Measurements from ENCODE around the gene NEK1. TPM values are rescaled to one million over a fixed set of nuclear protein-coding genes. Genes with fewer than 3 reads are reported as not detected.

NEK1 gene
- total RNA-seq, 1 donor from 2014 or later = 13.0 TPM

GRCh38 chr4:169398316-169398715, 214.1 kb downstream of the NEK1 start:
- Mint-ChIP-seq H3K4me1 (peaks cover 15% of the 10 kb centered on the region), H3K36me3 (ENCODE audit: low read depth) (peaks cover 3% of the 10 kb centered on the region), H3K4me3 (no peak overlapping the region), H3K9me3 (no peaks in the 10 kb centered on the region), H3K27me3 (ENCODE audit: low read depth) (no peaks in the 10 kb centered on the region), H3K27ac (ENCODE audit: unreplicated experiment) (no peak overlapping the region)
- DNase-seq (ENCODE audit: low read depth, low spot score) = no peak
- no peak for TF ChIP-seq CTCF (conservative IDR thresholded peaks at IDR 0.05)

GRCh38 chr4:169397762-169398161, 214.6 kb downstream of the NEK1 start:
- no peak for DNase-seq (ENCODE audit: low read depth, low spot score)
- Mint-ChIP-seq H3K9me3 (no peaks in the 10 kb centered on the region), H3K27me3 (ENCODE audit: low read depth) (no peaks in the 10 kb centered on the region), H3K27ac (ENCODE audit: unreplicated experiment) (no peak overlapping the region), H3K4me3 (no peak overlapping the region), H3K4me1 (peaks cover 15% of the 10 kb centered on the region), H3K36me3 (ENCODE audit: low read depth) (peaks cover 3% of the 10 kb centered on the region)
- no peak for TF ChIP-seq CTCF (conservative IDR thresholded peaks at IDR 0.05)

- Mint-ChIP-seq H3K27me3 (ENCODE audit: low read depth) (no peaks in the 10 kb centered on the region), H3K9me3 (peaks cover 18% of the 10 kb centered on the region), H3K4me3 (no peak overlapping the region), H3K4me1 (no peaks in the 10 kb centered on the region), H3K36me3 (ENCODE audit: low read depth) (peaks cover 8% of the 10 kb centered on the region), H3K27ac (ENCODE audit: unreplicated experiment) (no peak overlapping the region)
- no peak for DNase-seq (ENCODE audit: low read depth, low spot score)
- TF ChIP-seq CTCF (conservative IDR thresholded peaks at IDR 0.05) = no peak
These were observed 227.0 kb downstream of the NEK1 start for GRCh38 chr4:169385376-169385775.

- Mint-ChIP-seq H3K4me3 (no peak overlapping the region), H3K27me3 (ENCODE audit: low read depth) (no peaks in the 10 kb centered on the region), H3K9me3 (peaks cover 20% of the 10 kb centered on the region), H3K4me1 (no peaks in the 10 kb centered on the region), H3K27ac (ENCODE audit: unreplicated experiment) (no peak overlapping the region), H3K36me3 (ENCODE audit: low read depth) (peaks cover 10% of the 10 kb centered on the region)
- no peak for DNase-seq (ENCODE audit: low read depth, low spot score)
- TF ChIP-seq CTCF (conservative IDR thresholded peaks at IDR 0.05) = no peak
These were observed 227.6 kb downstream of the NEK1 start for GRCh38 chr4:169384779-169385178.

- Mint-ChIP-seq H3K36me3 (ENCODE audit: low read depth) (peaks cover 12% of the 10 kb centered on the region), H3K27ac (ENCODE audit: unreplicated experiment) (no peak overlapping the region), H3K4me3 (no peak overlapping the region), H3K4me1 (no peaks in the 10 kb centered on the region), H3K9me3 (peaks cover 26% of the 10 kb centered on the region), H3K27me3 (ENCODE audit: low read depth) (no peaks in the 10 kb centered on the region)
- TF ChIP-seq CTCF (conservative IDR thresholded peaks at IDR 0.05) = no peak
- DNase-seq (ENCODE audit: low read depth, low spot score) = no peak
These were observed 228.7 kb downstream of the NEK1 start for GRCh38 chr4:169383724-169384123.

GRCh38 chr4:169379688-169380087, 232.7 kb downstream of the NEK1 start:
- Mint-ChIP-seq H3K9me3 (peaks cover 29% of the 10 kb centered on the region), H3K4me1 (no peaks in the 10 kb centered on the region), H3K27ac (ENCODE audit: unreplicated experiment) (no peak overlapping the region), H3K4me3 (no peak overlapping the region), H3K27me3 (ENCODE audit: low read depth) (no peaks in the 10 kb centered on the region), H3K36me3 (ENCODE audit: low read depth) (peaks cover 22% of the 10 kb centered on the region)
- no peak for DNase-seq (ENCODE audit: low read depth, low spot score)
- TF ChIP-seq CTCF (conservative IDR thresholded peaks at IDR 0.05) = no peak
